HG02852 (cell line): ENCODE data around the gene GNAO1.
"Not testable (repeated sequence)": the region's sequence is repeated elsewhere in the genome, so short reads cannot be mapped to it uniquely, and the experiment has no call there.

Experiments
- ATAC-seq: cut with Tn5 transposase; IDR thresholded peaks from one replicate; pipeline ENCODE4 v1.9.1; 2021; ENCODE audit warnings: mild to moderate bottlenecking, moderate library complexity; ENCODE audit not compliant: unreplicated experiment

Gene GNAO1

GRCh38 chr16:56357241-56357764 lies 166.0 kb downstream of the GNAO1 start:
- peak; percentile 4 for ATAC-seq

- ATAC-seq: no peak
Measured at GRCh38 chr16:56357765-56358322, 166.6 kb downstream of the GNAO1 start.

- no peak for ATAC-seq
Measured at GRCh38 chr16:56360117-56361008, 169.1 kb downstream of the GNAO1 start.

GRCh38 chr16:56362057-56362655 lies 170.9 kb downstream of the GNAO1 start:
- ATAC-seq: no peak

- ATAC-seq: no peak
Measured at GRCh38 chr16:56362706-56363105, 171.4 kb downstream of the GNAO1 start.

- ATAC-seq: no peak
Measured at GRCh38 chr16:56363181-56363716, 172.0 kb downstream of the GNAO1 start.

- no peak for ATAC-seq
Measured at GRCh38 chr16:56363781-56364565, 172.7 kb downstream of the GNAO1 start.

- no peak for ATAC-seq
Measured at GRCh38 chr16:56364865-56365264, 173.6 kb downstream of the GNAO1 start.

- ATAC-seq: no peak
Measured at GRCh38 chr16:56365552-56365951, 174.3 kb downstream of the GNAO1 start.

GRCh38 chr16:56366945-56367344 lies 175.7 kb downstream of the GNAO1 start:
- no peak for ATAC-seq

GRCh38 chr16:56367764-56368163 lies 176.5 kb downstream of the GNAO1 start:
- no peak for ATAC-seq

- no peak for ATAC-seq
Measured at GRCh38 chr16:56368545-56368944, 177.3 kb downstream of the GNAO1 start.

- no peak for ATAC-seq
Measured at GRCh38 chr16:56369202-56369601, 177.9 kb downstream of the GNAO1 start.

- ATAC-seq: no peak
Measured at GRCh38 chr16:56370185-56370874, 179.0 kb downstream of the GNAO1 start.

- no peak for ATAC-seq
Measured at GRCh38 chr16:56370875-56371659, 179.8 kb downstream of the GNAO1 start.

GRCh38 chr16:56371660-56371937 lies 180.3 kb downstream of the GNAO1 start:
- ATAC-seq: no peak

- no peak for ATAC-seq
Measured at GRCh38 chr16:56372013-56372634, 180.8 kb downstream of the GNAO1 start.

GRCh38 chr16:56373003-56373402 lies 181.7 kb downstream of the GNAO1 start:
- ATAC-seq: no peak

- not testable (repeated sequence) for ATAC-seq
Measured at GRCh38 chr16:56375792-56376191, 184.5 kb downstream of the GNAO1 start.
